ENCODE data around the gene ZMYND19.
"Not testable (repeated sequence)": the region's sequence is repeated elsewhere in the genome, so short reads cannot be mapped to it uniquely, and the experiment has no call there.

The ZMYND19 gene

DNA sequence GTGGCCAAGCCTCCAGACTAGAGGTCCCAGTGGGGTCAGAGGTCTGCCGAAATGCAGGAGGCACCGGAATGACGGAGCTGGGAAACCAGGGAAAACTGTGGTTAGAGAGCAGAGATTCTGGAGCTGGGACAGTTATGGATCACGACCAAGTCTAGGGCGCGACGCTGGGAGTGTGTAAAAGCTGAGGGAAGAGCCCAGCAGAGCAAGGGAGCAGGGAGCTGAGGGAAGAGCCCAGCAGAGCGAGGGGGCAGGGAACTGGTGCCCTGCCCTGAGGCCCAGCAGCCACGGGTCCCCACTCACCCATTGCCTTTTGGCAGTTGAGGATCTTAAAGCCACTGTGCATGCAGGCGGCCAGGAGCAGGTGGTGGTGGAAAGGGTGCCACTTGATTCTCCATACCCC, 26.2 kb downstream of the ZMYND19 start:
- in situ Hi-C loops (cut with HindIII; ENCODE audit: low sequenced_read_pairs) = no loop called here

- in situ Hi-C loops (cut with HindIII; ENCODE audit: low sequenced_read_pairs) = no loop called here
Observed at GRCh38 chr9:137558127-137558526, 32.2 kb downstream of the ZMYND19 start.

DNA sequence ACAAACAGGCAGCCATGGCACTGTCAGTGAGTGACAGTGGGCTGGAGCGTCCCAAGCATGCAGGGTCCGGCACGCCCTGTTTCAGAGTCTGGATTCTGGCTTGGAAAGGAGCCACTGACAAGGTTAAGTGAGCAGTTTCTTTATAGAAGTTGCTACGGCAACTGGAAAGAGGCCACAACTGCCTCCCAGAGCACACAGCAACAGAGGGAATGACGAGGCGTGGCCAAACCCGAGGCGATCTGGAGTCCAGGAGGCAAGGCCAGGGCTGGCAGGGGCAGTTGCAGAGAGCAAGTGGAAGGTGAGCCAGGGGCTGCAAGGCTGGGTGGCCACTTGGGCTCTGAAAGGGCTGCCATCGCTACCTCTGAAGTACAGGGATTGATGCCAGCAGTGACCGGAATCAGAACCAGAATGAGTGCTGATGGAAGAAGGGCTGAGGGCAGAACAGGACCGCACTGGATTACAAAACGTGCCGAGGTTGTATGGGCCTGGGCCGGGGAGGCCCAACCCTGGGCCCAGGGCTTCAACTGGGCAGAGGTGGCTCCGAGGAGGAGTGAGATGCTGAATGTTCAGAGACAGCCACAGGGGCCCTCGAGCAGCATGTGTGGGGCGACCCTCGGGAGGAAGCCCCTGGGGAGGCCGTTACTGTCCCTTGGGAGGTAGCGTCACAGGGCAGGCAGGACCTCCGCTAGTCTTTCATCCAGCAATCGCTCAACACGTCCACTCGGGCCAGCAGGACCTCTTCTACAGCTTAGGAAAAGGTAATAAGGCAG, 34.1 kb downstream of the ZMYND19 start:
- in situ Hi-C loops (cut with HindIII; ENCODE audit: low sequenced_read_pairs) = no loop called here

- in situ Hi-C loops (cut with HindIII; ENCODE audit: low sequenced_read_pairs) = no loop called here
Observed at GRCh38 chr9:137555179-137555578, 35.1 kb downstream of the ZMYND19 start.

DNA sequence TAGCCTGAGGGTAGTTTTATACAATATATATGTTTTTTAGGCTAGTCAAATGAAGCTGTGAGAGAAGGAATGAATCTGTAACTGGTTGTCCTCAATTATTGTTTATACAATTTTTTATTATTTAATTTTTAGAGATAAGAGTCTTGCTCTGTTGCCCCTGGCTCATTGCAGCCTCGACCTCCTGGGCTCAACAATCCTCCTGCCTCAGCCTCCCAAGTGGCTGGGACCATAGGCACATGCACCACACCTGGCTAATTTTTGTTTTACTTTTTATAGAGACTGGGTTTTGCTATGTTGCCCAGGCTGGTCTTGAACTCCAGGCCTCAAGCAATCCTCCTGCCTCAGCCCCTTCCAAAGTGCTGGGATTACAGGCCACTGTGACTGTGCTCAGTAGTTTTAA, 36.0 kb downstream of the ZMYND19 start:
- in situ Hi-C loops (cut with HindIII; ENCODE audit: low sequenced_read_pairs) = no loop called here

- in situ Hi-C loops (cut with HindIII; ENCODE audit: low sequenced_read_pairs) = not testable (repeated sequence)
Observed at GRCh38 chr9:137553654-137554053, 36.7 kb downstream of the ZMYND19 start.

GRCh38 chr9:137552022-137552768, 38.1 kb downstream of the ZMYND19 start:
- in situ Hi-C loops (cut with HindIII; ENCODE audit: low sequenced_read_pairs) = no loop called here

DNA sequence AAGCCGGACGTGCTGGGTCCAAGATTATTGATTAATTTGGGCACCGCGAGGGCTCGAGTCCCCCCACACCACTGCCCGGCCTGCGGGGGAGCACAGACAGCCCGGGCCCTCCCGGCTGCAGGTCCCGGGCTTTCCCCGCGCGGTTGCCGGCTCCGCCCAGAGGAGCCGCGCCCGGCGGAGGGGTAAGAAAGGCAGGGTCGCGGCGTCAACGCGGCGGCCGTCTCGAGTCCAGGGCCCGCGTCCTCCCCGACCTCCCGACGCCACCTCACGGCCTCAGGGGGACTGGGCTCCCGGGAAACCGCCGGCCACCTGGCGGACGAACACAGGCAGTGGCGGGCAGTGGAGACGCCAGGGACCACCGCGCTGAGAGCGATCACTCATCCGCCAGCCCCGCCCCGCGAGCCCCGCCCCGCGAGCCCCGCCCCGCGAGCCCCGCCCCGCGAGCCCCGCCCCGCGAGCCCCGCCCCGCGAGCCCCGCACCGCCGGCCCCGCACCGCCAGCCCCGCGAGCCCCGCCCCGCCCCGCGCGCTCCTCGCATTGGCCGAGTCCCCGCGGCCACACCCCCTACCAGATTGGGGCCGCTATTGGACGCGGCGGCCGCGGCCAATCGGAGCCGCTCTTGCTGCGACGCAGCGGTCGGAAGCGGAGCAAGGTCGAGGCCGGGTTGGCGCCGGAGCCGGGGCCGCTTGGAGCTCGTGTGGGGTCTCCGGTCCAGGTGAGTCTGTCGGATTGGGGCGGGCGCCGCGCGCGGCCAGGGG, 38.9 kb downstream of the ZMYND19 start, which contains the start of gene MRPL41:
Gene MRPL41, plus strand, starts transcription at position 616 of the 758 bp plus-strand sequence. CDS start 203 bp downstream, outside the sequence.
- in situ Hi-C loops (cut with HindIII; ENCODE audit: low sequenced_read_pairs) = no loop called here

DNA sequence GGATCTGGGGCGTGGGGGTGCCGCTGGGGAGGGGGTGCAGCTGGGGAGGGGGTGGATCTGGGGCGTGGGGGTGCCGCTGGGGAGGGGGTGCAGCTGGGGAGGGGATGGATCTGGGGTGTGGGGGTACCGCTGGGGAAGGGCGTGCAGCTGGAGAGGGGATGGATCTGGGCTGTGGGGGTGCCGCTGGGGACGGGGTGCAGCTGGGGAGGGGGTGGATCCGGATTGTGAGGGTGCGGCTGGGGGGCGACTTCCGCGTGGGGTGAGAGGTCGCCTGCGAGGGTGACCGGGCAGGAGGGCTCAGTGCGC, 39.4 kb downstream of the ZMYND19 start:
- in situ Hi-C loops (cut with HindIII; ENCODE audit: low sequenced_read_pairs) = not testable (repeated sequence)

- in situ Hi-C loops (cut with HindIII; ENCODE audit: low sequenced_read_pairs) = no loop called here
Observed at GRCh38 chr9:137550231-137550621, 40.1 kb downstream of the ZMYND19 start, which contains the start of gene PNPLA7. PNPLA7 (minus strand) TSS chr9:137550402; CDS start chr9:137550197, 205 bp downstream.

- in situ Hi-C loops (cut with HindIII; ENCODE audit: low sequenced_read_pairs) = no loop called here
Observed at GRCh38 chr9:137547687-137548543, 42.4 kb downstream of the ZMYND19 start.

DNA sequence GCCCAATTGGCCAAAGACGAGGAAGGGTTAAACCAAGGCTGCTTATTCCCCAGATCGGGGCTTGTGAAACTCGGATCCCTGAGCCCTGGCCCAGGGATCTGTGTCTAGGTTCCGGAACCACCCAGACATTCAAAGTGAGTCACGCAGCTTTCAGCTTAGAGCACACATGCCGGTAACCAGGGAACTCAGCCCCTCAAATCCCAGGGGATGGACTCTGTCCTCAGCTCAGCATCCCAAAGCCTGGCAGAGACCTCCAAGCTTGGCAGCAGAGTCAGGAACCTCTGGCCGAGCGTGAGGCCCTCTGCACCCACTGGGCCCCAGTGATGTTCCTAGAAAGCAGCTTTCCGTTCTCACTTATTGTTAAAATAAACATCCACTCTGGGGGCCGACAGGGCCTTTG, 45.2 kb downstream of the ZMYND19 start:
- in situ Hi-C loops (cut with HindIII; ENCODE audit: low sequenced_read_pairs) = no loop called here

GRCh38 chr9:137544176-137544760, 46.0 kb downstream of the ZMYND19 start:
- in situ Hi-C loops (cut with HindIII; ENCODE audit: low sequenced_read_pairs) = no loop called here

DNA sequence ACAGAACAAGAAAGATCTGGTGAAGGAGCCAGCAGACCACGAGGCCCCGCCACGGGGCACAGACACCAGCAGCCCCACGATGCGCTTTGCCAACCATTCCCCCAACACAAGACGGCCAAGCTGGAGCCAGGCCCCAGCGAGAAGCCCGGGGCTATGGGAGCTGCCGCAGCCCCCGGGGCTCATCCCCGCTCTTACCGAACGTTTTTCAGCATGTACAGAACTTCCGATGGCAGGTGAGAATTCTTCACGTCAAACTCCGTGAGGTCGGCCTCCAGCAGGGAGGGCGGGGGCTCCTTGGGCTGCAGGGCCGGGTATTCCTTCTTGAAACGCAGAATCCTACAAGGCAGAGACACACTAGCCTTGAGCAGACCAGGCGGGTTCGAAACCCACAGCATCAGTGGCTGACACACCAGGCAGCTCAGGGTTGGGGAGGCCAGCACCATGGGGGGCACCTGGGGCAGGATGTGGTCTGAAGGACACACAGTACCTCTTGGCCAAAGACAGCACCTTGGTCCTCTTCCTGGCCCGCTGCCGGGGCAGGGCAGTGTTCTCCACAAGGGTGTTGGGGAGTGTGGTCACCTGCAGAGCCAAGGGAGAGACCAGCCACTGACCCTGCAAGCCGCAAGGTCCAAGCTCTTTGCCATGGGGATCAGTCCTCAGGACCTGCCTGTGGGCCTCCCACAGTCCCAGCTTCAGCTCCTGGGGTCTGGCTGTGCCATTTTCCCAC, 46.9 kb downstream of the ZMYND19 start:
- in situ Hi-C loops (cut with HindIII; ENCODE audit: low sequenced_read_pairs) = no loop called here

- in situ Hi-C loops (cut with HindIII; ENCODE audit: low sequenced_read_pairs) = no loop called here
Observed at GRCh38 chr9:137542486-137542885, 47.8 kb downstream of the ZMYND19 start.

DNA sequence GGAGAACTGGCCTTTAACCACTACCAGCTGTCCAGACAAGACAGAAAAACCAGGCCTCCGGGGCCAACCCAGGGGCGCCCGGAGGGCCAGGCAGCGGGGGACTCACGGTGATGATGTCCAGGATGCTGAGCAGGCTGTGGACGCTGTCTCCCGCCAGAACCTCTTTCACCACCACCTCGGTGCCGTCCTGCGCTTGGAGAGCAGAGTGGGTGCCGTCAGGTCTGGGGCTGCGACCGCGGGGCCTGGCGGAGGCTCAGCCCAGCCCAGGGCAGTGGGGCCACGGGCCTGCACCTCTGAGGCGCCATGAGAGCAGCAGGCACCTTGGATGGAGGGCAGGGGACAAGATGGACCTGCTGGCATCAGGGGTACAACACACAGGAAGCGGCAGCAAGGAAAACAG, 49.8 kb downstream of the ZMYND19 start:
- in situ Hi-C loops (cut with HindIII; ENCODE audit: low sequenced_read_pairs) = no loop called here

- in situ Hi-C loops (cut with HindIII; ENCODE audit: low sequenced_read_pairs) = no loop called here
Observed at GRCh38 chr9:137538058-137538457, 52.3 kb downstream of the ZMYND19 start.

DNA sequence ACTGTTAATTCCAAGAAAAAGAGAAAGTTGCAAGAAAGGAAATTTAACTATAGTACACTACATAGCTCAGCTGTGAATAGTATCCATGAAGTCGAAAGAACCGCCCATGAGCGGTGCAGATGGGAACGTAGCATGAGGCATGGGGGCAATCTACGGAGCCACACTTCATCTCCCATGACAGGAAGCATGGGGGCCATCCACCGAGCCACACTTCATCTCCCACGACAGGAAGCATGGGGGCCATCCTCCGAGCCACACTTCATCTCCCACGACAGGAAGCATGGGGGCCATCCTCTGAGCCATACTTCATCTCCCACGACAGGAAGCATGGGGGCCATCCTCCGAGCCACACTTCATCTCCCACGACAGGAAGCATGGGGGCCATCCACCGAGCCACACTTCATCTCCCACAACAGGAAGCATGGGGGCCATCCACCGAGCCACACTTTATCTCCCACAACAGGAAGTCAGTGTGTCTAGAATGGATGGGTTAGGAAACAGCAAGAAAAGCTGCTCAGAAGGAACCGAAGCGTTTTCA, 53.6 kb downstream of the ZMYND19 start:
- in situ Hi-C loops (cut with HindIII; ENCODE audit: low sequenced_read_pairs) = not testable (repeated sequence)

DNA sequence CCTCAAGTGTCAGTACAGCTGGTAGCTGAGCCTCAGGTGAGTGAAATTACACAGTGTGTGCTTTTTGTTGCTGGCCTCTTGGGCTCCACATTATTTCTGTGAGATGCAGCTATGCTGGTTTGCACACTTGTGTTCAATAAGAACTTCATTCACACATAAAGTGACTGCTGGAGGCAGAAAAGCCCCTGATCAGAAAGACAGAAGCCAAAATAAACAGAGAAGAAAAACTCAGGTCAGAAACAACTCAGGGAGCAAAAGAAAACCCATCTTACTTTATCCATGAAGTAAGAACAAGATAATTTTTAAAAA, 55.2 kb downstream of the ZMYND19 start:
- in situ Hi-C loops (cut with HindIII; ENCODE audit: low sequenced_read_pairs) = no loop called here
